LNCaP clone FGC (cell line): Measurements from ENCODE around the gene PRPF18.
A peak's percentile ranks its signal among the peaks of the same experiment; 100 is the strongest.

Source experiments
- DNase-seq: peaks from one replicate; pipeline ENCODE4 v3.0.0-alpha.2; 2011; ENCODE audit warnings: low read depth
- H3K4me3 ChIP-seq: 2 replicates; pipeline ENCODE4 v1.5.1; 2011; ENCODE audit warnings: mild to moderate bottlenecking, low read depth, low read length, control low read depth
- CTCF ChIP-seq: IDR thresholded peaks from 2 replicates; pipeline ENCODE4 v1.5.1; 2012; ENCODE audit warnings: mild to moderate bottlenecking; ENCODE audit not compliant: control insufficient read depth, insufficient read depth; ENCODE audit errors: extremely low read depth

The PRPF18 gene

GRCh38 chr10:13604357-13605040, 17.7 kb downstream of the PRPF18 start:
- DNase-seq: no peak
- H3K4me3 ChIP-seq: no peak overlapping the region
- no peak for TF ChIP-seq CTCF

GRCh38 chr10:13608246-13608853, 21.6 kb downstream of the PRPF18 start:
- H3K4me3 ChIP-seq: 0 out of 2 replicates have a peak overlapping the region, but pooled peaks have one; percentile 11
- TF ChIP-seq CTCF: no peak
- DNase-seq: peak; percentile 51

GRCh38 chr10:13612654-13613373, 26.0 kb downstream of the PRPF18 start:
- no peak for DNase-seq
- H3K4me3 ChIP-seq: no peak overlapping the region
- no peak for TF ChIP-seq CTCF

DNA sequence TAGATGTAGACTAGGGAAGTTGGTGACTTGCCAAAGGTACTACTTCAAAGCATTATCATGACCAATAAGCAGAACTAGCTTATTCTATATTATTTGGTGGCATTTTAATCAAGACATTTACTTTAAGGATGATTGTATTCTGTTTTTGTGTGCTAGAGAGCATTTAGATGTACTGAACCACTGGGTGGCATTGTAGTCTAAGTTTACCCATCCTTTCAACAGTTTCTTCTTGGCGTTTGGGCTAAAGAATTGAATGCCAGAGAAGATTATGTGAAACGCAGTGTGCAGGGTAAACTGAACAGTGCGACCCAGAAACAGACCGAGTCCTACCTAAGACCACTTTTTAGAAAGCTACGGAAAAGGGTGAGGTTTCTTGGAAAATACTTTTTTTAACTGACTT, 26.8 kb downstream of the PRPF18 start:
- TF ChIP-seq CTCF: peak; percentile 68
- DNase-seq: no peak
- no peak overlapping the region for H3K4me3 ChIP-seq

DNA sequence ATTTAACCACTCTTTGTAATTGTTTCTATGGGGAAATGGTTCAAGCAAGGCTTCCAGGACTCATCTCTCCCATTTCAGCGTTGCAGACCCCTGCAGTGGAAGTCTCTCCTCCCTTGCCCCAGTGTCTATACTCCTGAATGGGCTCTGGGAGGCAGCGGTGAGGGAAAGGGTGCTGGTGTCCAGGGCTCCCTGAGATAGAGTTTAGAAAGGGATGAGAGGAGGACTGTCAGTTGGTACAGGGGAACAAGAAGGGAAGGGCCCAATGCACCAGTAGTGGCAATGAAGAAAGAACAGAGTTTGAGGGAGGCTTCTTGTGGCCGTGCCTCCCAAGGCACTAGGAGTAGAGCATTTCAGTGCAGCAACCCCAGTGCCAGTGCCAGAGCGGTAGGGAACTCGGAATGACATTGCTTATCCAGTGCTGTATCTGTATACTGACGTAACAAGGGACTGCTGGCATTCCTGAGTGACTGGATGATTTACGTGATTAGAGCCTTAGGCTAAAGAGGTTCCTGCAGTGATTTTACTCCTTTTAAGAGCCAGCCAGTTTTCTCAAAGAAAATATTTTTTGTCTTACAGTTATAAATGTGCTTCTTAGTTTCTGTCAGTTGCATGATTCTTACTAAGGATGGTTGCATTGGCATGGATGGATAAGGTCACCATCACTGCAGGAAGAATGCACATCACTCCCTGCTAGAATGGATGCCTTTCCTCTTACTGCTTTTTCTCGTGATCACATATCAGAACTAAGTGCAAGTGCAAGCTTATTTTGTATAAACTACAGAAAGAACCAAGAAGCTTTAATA, 28.0 kb downstream of the PRPF18 start:
- H3K4me3 ChIP-seq: no peak overlapping the region
- DNase-seq: peak; percentile 36
- TF ChIP-seq CTCF: peak; percentile 16; the same call in 1 of the 2 replicates

DNA sequence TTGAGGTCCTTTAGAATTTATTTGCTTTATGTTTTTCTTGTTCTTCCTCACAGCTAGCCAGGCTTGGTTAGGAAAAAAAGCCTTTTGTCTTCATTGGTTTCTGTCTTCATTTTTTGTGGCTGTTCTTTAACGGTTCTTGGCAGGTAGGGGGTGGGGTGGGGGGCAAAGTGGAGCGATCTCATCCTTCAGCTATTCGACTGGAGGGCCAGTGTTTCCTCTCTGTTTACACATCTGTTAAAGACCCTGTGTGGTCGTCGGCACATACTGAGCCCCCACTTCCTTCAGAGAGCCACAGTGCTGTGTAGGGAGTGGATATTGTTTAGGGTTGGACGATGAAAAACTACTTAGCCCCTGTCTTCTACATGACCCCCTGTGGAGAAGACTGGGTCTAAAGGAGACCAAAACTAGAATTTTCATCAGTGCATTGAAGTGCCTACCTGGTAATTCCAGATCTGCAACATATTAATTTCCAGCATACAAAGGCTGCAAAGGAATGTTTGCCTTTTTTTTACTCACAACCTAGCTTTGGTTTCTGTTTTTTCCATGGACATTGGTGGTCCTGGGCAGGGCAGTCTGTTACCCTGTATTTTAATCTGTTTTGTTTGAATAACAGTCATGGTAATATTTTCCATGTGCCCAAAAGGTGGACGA, 29.0 kb downstream of the PRPF18 start:
- DNase-seq: no peak
- no peak for TF ChIP-seq CTCF
- H3K4me3 ChIP-seq: no peak overlapping the region
